GM12878 (cell line): Measurements from ENCODE around the gene CDKL5. TPM values are rescaled to one million over a fixed set of nuclear protein-coding genes. Genes with fewer than 3 reads are reported as not detected.

Experiments
- ATAC-seq: fragments of 200-7000 bp; cut with Tn5 transposase; 3 replicates; pipeline ENCODE4 v1.9.1; 2020; ENCODE audit warnings: mild to moderate bottlenecking, moderate library complexity
- BruUV-seq: library from RNA; stranded (reverse); fragments of 400-500 nt; replicated peaks from 2 replicates; lab custom pipeline; 2021; lab: Mats Ljungman, UMichigan
- CTCF ChIA-PET: fragments of 300-600 bp; sonication (Branson Sonifier 250); formaldehyde crosslinking; extraction: SDS; loops from one replicate; lab custom pipeline; 2021; ENCODE audit warnings: inconsistent platforms; lab: Yijun Ruan, JAX
- POLR2A ChIA-PET: fragments of 350-600 bp; formaldehyde crosslinking; extraction: SDS; loops from one replicate; lab custom pipeline; 2021; ENCODE audit warnings: inconsistent platforms; lab: Charles Lee
- RAD21 ChIA-PET: fragments of 300-600 bp; sonication (Branson Sonifier 250); formaldehyde crosslinking; loops from one replicate; lab custom pipeline; 2023; ENCODE audit warnings: antibody characterized with exemption; ENCODE audit not compliant: unreplicated experiment; lab: Charles Lee
- SMC1A ChIA-PET: fragments of 300-600 bp; sonication (Branson Sonifier 250); formaldehyde crosslinking; loops from one replicate; lab custom pipeline; 2023; ENCODE audit not compliant: unreplicated experiment, uncharacterized antibody; lab: Charles Lee
- DNase-seq: peaks from one replicate; pipeline ENCODE4 v3.0.0-alpha.2; 2011; ENCODE audit warnings: low read depth, low spot score
- FAIRE-seq: peaks from 3 replicates; lab custom pipeline; 2011; peaks lifted over from hg19 to GRCh38; lab: Jason Lieb, UNC
- H2AFZ ChIP-seq: 2 replicates; pipeline ENCODE4 v1.6.0; 2011; ENCODE audit warnings: low read depth, low read length, control low read depth; ENCODE audit not compliant: control insufficient read depth
- H3K27ac ChIP-seq: 2 replicates; pipeline ENCODE4 v1.5.1; 2011; ENCODE audit warnings: control low read depth; ENCODE audit not compliant: control insufficient read depth, insufficient read depth
- H3K27me3 ChIP-seq, 2 experiments: replicated peaks in 1 of 2; 2 replicates each; pipeline versions ENCODE4 v1.6.0 to v1.6.1; 2011; ENCODE audit warnings: low read length in 1 of 2; ENCODE audit not compliant: control insufficient read depth in 2 of 2, insufficient read depth in 2 of 2
- H3K36me3 ChIP-seq, 2 experiments: 2 replicates each; pipeline ENCODE4 v1.5.1; 2011; ENCODE audit warnings: low read length in 1 of 2; ENCODE audit not compliant: control insufficient read depth in 2 of 2, insufficient read depth in 2 of 2
- H3K4me1 ChIP-seq: 2 replicates; pipeline ENCODE4 v1.6.1; 2011; ENCODE audit warnings: mild to moderate bottlenecking, low read length, moderate library complexity, mixed read lengths; ENCODE audit not compliant: control insufficient read depth, insufficient read depth
- H3K4me2 ChIP-seq: 2 replicates; pipeline ENCODE4 v1.6.0; 2011; ENCODE audit warnings: control low read depth; ENCODE audit not compliant: control insufficient read depth, insufficient read depth
- H3K4me3 ChIP-seq: fragments of 200-600 bp; sonication (generic); 2 replicates; pipeline ENCODE4 v1.5.1; 2016
- H3K79me2 ChIP-seq: 2 replicates; pipeline ENCODE4 v1.6.0; 2011; ENCODE audit warnings: low read length; ENCODE audit not compliant: control insufficient read depth, insufficient read depth
- H3K9ac ChIP-seq: 2 replicates; pipeline ENCODE4 v1.8.0; 2011; ENCODE audit warnings: low read length, control low read depth, mixed read lengths; ENCODE audit not compliant: control insufficient read depth, insufficient read depth
- H3K9me3 ChIP-seq: replicated peaks from 3 replicates; pipeline ENCODE4 v1.5.1; 2011; ENCODE audit warnings: mild to moderate bottlenecking, low read length; ENCODE audit not compliant: control insufficient read depth, insufficient read depth
- H4K20me1 ChIP-seq: 2 replicates; pipeline ENCODE4 v1.6.0; 2011; ENCODE audit not compliant: control insufficient read depth, insufficient read depth
- GATAD2B ChIP-seq: fragments of 450-650 bp; conservative IDR thresholded peaks from 2 replicates; pipeline ENCODE4 v1.6.1; 2017; ENCODE audit warnings: low read depth, mild to moderate bottlenecking, moderate library complexity
- ZNF24 ChIP-seq: fragments of 450-650 bp; IDR thresholded peaks from 2 replicates; pipeline ENCODE4 v1.6.1; 2017; ENCODE audit warnings: antibody characterized with exemption, mild to moderate bottlenecking
- WGBS: methylation state at CpG from one replicate; pipeline ENCODE4 v1.1.6; 2016; ENCODE audit warnings: low lambda C conversion rate; ENCODE audit not compliant: insufficient replicate concordance, insufficient coverage; ENCODE audit errors: missing lambda C conversion rate; 5-methylcytosine and 5-hydroxymethylcytosine counted together
- in situ Hi-C: fragments of 300-500 bp; cut with MboI; formaldehyde crosslinking; loops from 9 replicates; pipeline ENCODE4 v1.14.3; 2018; ENCODE audit warnings: mixed read lengths
- intact Hi-C: fragments of 100-400 bp; cut with micrococcal nuclease; formaldehyde crosslinking; loops from one replicate; pipeline ENCODE4 v1.14.2; 2022; ENCODE audit not compliant: unreplicated experiment
- polyA plus RNA-seq, 11 experiments: library from polyadenylated mRNA; depleted of rRNA in 4 of 11; unstranded in 6 of 11; stranded (reverse) in 5 of 11; fragments of >200 nt; fragmentation: Nextera tagmentation in 4 of 11; fragmentation: Illumina TruSeq in 1 of 11; extraction: Ambion mirVana in 4 of 11; extraction: Trizol in 1 of 11; gene quantifications; 1 replicate in 1 of 11; 2 replicates in 10 of 11; pipeline versions ENCODE4 v1.2.1 to v1.2.3, GENCODE V29; 2011 to 2016; ENCODE audit warnings: inconsistent platforms in 2 of 11, missing spikeins in 2 of 11, low read depth in 1 of 11
- small RNA-seq: library from RNA; depleted of rRNA; stranded (forward); fragments of <200 nt; gene quantifications from one replicate; pipeline ENCODE3, GENCODE V24; 2014
- total RNA-seq, 4 experiments: library from RNA; depleted of rRNA in 3 of 4; stranded (reverse); fragments of >200 nt in 3 of 4; fragmentation: Illumina TruSeq in 1 of 4; extraction: Trizol in 1 of 4; gene quantifications; 2 replicates each; pipeline versions ENCODE4 v1.2.1 to v1.2.3, GENCODE V29; 2013 to 2021
- TF ChIP-seq, protein P1 (sequence below): IDR thresholded peaks from 2 replicates; pipeline ENCODE4 v1.6.1; 2011; ENCODE audit warnings: low read depth, mild to moderate bottlenecking, low read length, moderate library complexity, borderline replicate concordance; ENCODE audit errors: extremely low read depth

Gene CDKL5
- total and polyA plus RNA-seq, 10 of the 15 experiments (the other 5 are each of a cell fraction or from before 2014, with no cell fraction given): 1.4 to 14.5 (median 6.3) TPM

DNA sequence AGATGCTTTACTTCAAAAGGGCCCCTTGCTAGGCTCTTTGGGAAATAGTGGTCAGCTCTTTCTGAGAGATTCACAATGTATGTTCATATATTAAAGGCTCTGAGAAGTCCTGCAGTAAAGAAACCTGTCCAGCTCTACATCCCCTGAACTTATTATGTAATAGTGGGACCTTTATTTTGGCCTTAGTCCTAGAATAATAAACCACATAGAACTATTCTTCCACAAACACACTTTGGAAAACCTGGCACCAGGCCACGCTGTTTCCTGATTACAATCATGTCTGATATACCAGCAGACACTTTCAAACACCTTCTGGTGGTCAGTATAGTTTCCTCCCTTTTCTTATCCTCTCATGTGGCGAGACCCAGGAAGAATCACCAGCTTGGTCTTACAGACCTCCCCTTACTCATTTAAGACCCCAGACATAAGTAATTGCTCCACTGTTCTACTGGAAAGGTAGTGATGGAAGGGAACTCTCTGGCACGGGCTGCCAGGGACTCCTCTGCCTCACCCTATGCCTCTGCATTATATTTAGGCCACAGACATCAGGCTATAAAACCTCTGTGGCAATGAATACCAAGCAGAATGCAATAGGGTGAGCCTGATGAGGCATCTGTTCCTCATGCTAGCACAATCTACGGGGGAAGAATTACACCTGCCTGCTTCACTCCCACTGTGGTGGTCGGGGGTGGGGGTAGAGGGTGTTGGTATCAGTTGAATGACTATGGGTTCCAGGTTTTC is 276.4 kb downstream of the CDKL5 start:
- Histone ChIP-seq H3K4me1 (no peaks in the 10 kb centered on the region), H3K9me3 (no peaks in the 10 kb centered on the region), H2AFZ (no peak overlapping the region), H3K4me2 (no peak overlapping the region), H4K20me1 (no peaks in the 10 kb centered on the region), H3K9ac (no peak overlapping the region), H3K4me3 (no peak overlapping the region), H3K27ac (no peak overlapping the region), H3K36me3 (no peaks in the 10 kb centered on the region), H3K79me2 (no peaks in the 10 kb centered on the region)
- intact Hi-C loops: no loop called here
- ChIA-PET RAD21 (no interaction called here), POLR2A (no interaction called here), SMC1A (interaction anchor here (0.7 to 1.5 kb wide), 3 partner anchors 13 to 155 kb away, joined by 3 to 4 read pairs (median 3); no protein-coding TSS in a partner anchor), CTCF (interaction anchor here (0.5 kb wide), 2 partner anchors 192 to 946 kb away, joined by 3 to 4 read pairs; no protein-coding TSS in a partner anchor)
- no peak for DNase-seq
- BruUV-seq: no TSS peak
- FAIRE-seq: no peak
- WGBS: 35% methylated on average over 5 of the region's 5 CpGs
- no peak for ATAC-seq
- TF ChIP-seq, protein P1, sequence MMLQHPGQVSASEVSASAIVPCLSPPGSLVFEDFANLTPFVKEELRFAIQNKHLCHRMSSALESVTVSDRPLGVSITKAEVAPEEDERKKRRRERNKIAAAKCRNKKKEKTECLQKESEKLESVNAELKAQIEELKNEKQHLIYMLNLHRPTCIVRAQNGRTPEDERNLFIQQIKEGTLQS: no peak
- TF ChIP-seq, all 136 proteins: peak for 0
- in situ Hi-C loops: no loop called here
- H3K27me3 ChIP-seq: no peaks in the 10 kb centered on the region; a peak in 1 of 4 replicates

DNA sequence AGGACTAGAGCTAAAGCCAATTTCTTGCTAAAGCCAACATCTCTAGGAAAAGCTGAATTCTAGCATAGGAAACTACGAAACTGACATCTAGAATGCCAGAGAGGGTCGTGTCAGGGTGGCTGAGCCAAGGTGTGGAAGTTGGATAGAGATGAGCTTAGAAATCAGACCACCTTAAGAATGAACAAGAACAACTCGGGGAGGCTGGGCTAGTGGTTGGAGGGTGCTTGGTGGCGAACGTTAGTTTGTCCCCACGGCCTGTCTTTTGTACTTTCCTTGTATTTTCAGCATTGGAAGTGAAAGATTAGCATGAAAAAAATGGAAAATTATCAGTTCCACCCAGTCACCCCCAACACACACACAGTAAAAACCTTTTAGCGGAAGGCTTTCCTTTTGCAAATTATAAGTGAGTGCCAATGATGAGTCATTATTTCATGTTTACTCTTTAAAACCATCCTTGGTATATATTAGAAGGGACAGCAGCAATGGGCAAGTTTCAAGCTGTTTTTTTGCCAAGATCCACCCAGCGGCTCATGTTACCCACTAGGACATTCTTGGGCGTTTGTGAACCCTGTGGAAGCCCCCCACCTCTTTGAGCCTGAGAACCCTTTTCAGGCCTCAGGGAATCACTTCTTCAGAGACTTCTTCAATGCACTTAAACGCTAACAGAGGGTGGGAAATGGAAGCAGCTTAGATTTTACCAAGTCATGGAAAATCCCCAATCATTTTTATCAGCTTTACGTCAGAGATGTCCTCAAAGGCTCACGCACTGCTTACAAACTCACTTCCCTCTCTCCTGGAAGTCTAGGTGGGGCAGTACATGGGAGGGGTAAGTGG is 277.2 kb downstream of the CDKL5 start:
- SMC1A ChIA-PET: interaction anchor here (0.7 to 1.5 kb wide), 3 partner anchors 12 to 154 kb away, joined by 3 to 4 read pairs (median 3); no protein-coding TSS in a partner anchor
- DNase-seq: no peak
- Histone ChIP-seq H4K20me1 (no peaks in the 10 kb centered on the region), H3K27me3 (no peaks in the 10 kb centered on the region), H3K79me2 (no peaks in the 10 kb centered on the region), H3K4me3 (no peak overlapping the region), H3K4me2 (no peak overlapping the region), H2AFZ (no peak overlapping the region), H3K4me1 (no peaks in the 10 kb centered on the region), H3K36me3 (no peaks in the 10 kb centered on the region), H3K9ac (no peak overlapping the region), H3K27ac (no peak overlapping the region), H3K9me3 (no peaks in the 10 kb centered on the region)
- POLR2A ChIA-PET: no interaction called here
- intact Hi-C loops: no loop called here
- FAIRE-seq: no peak
- in situ Hi-C loops: no loop called here
- RAD21 ChIA-PET: no interaction called here
- ATAC-seq: no peak
- TF ChIP-seq GATAD2B (no peak), ZNF24 (peak; percentile 35; the same call in 1 of the 2 replicates)
- BruUV-seq: no TSS peak
- WGBS: 40% methylated on average over 12 of the region's 12 CpGs
- CTCF ChIA-PET: interaction anchor here (0.5 to 0.8 kb wide), 2 partner anchors 337 to 945 kb away, joined by 3 to 4 read pairs; no protein-coding TSS in a partner anchor

Small RNAs within 50 kb of the gene (small RNA-seq; reads per million reads assigned to genes)
- gene RF00019: not detected

Other genes starting within 250 kb of the CDKL5 start
- not detected in 2 replicates for gene BEND2, start 204.7 kb upstream of the CDKL5 start, total RNA-seq (2014; rRNA removed)
- gene BEND2, start 204.7 kb upstream of the CDKL5 start, total RNA-seq (2014; rRNA removed; fragmentation: Illumina TruSeq; extraction: Trizol): not detected in 2 replicates
- not detected in 2 replicates for gene BEND2, start 204.7 kb upstream of the CDKL5 start, total RNA-seq (2021)
- gene BEND2, start 204.7 kb upstream of the CDKL5 start, polyA plus RNA-seq (2011; rRNA removed): not detected in 2 replicates
- not detected in 2 replicates for gene BEND2, start 204.7 kb upstream of the CDKL5 start, polyA plus RNA-seq (2014; fragmentation: Illumina TruSeq; extraction: Trizol)
- not detected for gene BEND2, start 204.7 kb upstream of the CDKL5 start, polyA plus RNA-seq (2014; fragmentation: Nextera tagmentation; extraction: Ambion mirVana)
- gene BEND2, start 204.7 kb upstream of the CDKL5 start, polyA plus RNA-seq (2014; rRNA removed): not detected in 2 replicates
- not detected for gene BEND2, start 204.7 kb upstream of the CDKL5 start, polyA plus RNA-seq (2016; fragmentation: Nextera tagmentation; extraction: Ambion mirVana)
- gene SCML2, start 70.9 kb upstream of the CDKL5 start, total RNA-seq (2014; rRNA removed): 2.0 and 2.5 TPM in 2 replicates
- 2.7 and 3.2 TPM in 2 replicates for gene SCML2, start 70.9 kb upstream of the CDKL5 start, total RNA-seq (2014; rRNA removed; fragmentation: Illumina TruSeq; extraction: Trizol)
- 1.5 and 1.9 TPM in 2 replicates for gene SCML2, start 70.9 kb upstream of the CDKL5 start, total RNA-seq (2021)
- 1.9 and 2.0 TPM in 2 replicates for gene SCML2, start 70.9 kb upstream of the CDKL5 start, polyA plus RNA-seq (2011; rRNA removed)
- gene SCML2, start 70.9 kb upstream of the CDKL5 start, polyA plus RNA-seq (2014; fragmentation: Illumina TruSeq; extraction: Trizol): 2.8 TPM in 2 replicates
- gene SCML2, start 70.9 kb upstream of the CDKL5 start, polyA plus RNA-seq (2014; fragmentation: Nextera tagmentation; extraction: Ambion mirVana): 1 to 10 TPM; 1.5 to 2.9 TPM
- gene SCML2, start 70.9 kb upstream of the CDKL5 start, polyA plus RNA-seq (2014; rRNA removed): 2.3 and 2.4 TPM in 2 replicates
- gene SCML2, start 70.9 kb upstream of the CDKL5 start, polyA plus RNA-seq (2016; fragmentation: Nextera tagmentation; extraction: Ambion mirVana): 1 to 10 TPM; 3.5 to 4.4 TPM
- not detected in 2 replicates for gene RS1, start 246.5 kb downstream of the CDKL5 start, total RNA-seq (2014; rRNA removed)
- gene RS1, start 246.5 kb downstream of the CDKL5 start, total RNA-seq (2014; rRNA removed; fragmentation: Illumina TruSeq; extraction: Trizol): not detected in 2 replicates
- 0.11 TPM in 1 of 2 replicates, not detected in the other for gene RS1, start 246.5 kb downstream of the CDKL5 start, total RNA-seq (2021)
- gene RS1, start 246.5 kb downstream of the CDKL5 start, polyA plus RNA-seq (2011; rRNA removed): 0.26 and 0.48 TPM in 2 replicates
- gene RS1, start 246.5 kb downstream of the CDKL5 start, polyA plus RNA-seq (2014; fragmentation: Illumina TruSeq; extraction: Trizol): not detected in 2 replicates
- not detected for gene RS1, start 246.5 kb downstream of the CDKL5 start, polyA plus RNA-seq (2014; fragmentation: Nextera tagmentation; extraction: Ambion mirVana)
- not detected in 2 replicates for gene RS1, start 246.5 kb downstream of the CDKL5 start, polyA plus RNA-seq (2014; rRNA removed)
- under 1 TPM in 1 of 2 experiments, not detected in 1; 0.04 TPM for gene RS1, start 246.5 kb downstream of the CDKL5 start, polyA plus RNA-seq (2016; fragmentation: Nextera tagmentation; extraction: Ambion mirVana)